HFF-Myc (cell line): ENCODE data around the gene SYT7.

ENCODE experiments used
- DNase-seq: peaks from one replicate; pipeline ENCODE4 v3.0.0-alpha.2; 2011; ENCODE audit warnings: low read depth; ENCODE audit errors: extremely low read depth
- H3K4me3 ChIP-seq: replicated peaks from 2 replicates; pipeline ENCODE4 v1.5.1; 2011; ENCODE audit warnings: low read depth, mild to moderate bottlenecking, control low read depth, low read length
- TF ChIP-seq, protein P1 (sequence below): IDR thresholded peaks from 2 replicates; pipeline ENCODE4 v1.5.1; 2012; ENCODE audit warnings: mild to moderate bottlenecking, low read depth, low read length, control low read depth; ENCODE audit errors: missing control alignments

SYT7 gene

GRCh38 chr11:61494381-61494961, 86.4 kb downstream of the SYT7 start:
- TF ChIP-seq, protein P1, sequence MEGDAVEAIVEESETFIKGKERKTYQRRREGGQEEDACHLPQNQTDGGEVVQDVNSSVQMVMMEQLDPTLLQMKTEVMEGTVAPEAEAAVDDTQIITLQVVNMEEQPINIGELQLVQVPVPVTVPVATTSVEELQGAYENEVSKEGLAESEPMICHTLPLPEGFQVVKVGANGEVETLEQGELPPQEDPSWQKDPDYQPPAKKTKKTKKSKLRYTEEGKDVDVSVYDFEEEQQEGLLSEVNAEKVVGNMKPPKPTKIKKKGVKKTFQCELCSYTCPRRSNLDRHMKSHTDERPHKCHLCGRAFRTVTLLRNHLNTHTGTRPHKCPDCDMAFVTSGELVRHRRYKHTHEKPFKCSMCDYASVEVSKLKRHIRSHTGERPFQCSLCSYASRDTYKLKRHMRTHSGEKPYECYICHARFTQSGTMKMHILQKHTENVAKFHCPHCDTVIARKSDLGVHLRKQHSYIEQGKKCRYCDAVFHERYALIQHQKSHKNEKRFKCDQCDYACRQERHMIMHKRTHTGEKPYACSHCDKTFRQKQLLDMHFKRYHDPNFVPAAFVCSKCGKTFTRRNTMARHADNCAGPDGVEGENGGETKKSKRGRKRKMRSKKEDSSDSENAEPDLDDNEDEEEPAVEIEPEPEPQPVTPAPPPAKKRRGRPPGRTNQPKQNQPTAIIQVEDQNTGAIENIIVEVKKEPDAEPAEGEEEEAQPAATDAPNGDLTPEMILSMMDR = no peak
- no peak for DNase-seq
- H3K4me3 ChIP-seq = no peak overlapping the region

- TF ChIP-seq, protein P1 = no peak
- H3K4me3 ChIP-seq = no peak overlapping the region
- DNase-seq = no peak
Measured at GRCh38 chr11:61491736-61492395, 89.0 kb downstream of the SYT7 start.

DNA sequence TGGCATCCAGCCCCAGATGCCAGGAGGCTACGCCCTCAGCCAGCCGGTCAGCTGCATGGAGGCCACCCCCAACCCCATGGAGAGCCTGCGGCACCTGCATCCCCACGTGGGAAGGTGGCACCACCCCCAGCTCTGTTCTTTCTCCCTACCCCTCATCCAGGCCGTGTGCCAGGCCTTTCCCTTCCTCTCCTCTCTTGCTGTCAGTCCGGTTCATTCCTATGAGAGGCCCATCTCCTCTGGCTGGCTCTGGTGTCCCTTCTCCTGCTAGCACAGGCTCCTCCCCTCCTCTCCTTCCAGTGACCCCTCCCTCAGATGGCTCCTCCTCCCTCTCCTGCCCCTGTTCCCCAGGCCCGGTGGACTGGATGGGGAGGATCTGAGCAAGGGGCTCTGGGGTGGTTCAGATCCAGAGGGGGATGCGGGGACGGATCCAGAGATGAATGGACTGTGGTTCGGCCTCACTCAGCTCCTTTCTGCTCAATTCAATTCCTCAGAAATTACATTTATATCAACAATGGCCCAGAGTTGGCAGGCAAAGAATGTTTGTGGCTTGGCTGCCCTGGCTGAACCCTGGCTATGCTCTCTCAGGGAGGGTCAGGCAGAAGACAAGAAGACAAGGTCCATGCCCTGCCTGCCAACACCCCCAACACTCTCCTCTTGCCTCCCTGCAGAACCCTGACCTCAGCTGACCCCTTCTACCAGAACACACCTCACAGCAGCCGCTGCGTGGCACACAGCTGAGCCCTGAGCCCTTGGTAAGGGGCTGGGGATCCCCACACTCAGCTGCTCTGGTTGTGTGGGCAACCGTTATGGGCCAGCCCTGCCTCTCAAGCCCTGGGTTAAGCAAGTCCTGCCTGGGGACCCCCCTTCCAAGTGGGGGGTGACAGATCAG, 90.8 kb downstream of the SYT7 start:
- TF ChIP-seq, protein P1 = no peak
- DNase-seq = no peak
- H3K4me3 ChIP-seq = no peak overlapping the region

DNA sequence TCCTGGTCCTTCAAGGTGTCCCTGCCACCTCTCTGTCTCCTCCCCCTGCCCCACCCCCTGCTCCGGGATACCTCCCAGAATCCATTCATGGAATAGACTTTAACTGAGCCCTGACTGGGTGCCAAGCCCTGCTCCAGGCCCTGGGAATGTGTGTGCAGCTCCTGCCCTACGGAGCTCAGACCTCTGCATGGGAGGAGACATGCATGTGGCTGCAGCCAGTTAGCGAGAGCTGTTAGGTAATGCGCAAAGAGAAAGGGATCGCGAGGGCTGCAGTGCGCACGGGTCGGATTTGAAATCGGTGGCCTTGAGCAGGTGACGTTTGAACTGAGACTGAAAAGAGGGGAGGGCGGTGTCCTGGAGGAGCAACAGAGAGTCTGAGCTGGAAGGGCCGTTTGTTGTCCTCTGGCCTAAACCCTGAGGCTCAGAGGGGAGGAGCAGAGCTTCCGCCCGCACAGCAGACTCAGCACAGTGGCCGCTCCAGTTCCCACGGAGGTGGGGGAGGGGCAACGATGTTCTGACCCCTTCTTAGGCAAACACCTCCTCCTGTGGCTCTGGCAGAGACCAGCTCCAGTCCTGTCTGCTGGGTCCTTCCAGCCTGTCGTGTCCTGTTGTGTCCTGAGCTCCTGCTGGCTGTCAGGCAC, 92.1 kb downstream of the SYT7 start:
- TF ChIP-seq, protein P1 = no peak
- no peak overlapping the region for H3K4me3 ChIP-seq
- DNase-seq = no peak

GRCh38 chr11:61487342-61488025, 93.4 kb downstream of the SYT7 start:
- TF ChIP-seq, protein P1 = no peak
- no peak overlapping the region for H3K4me3 ChIP-seq
- DNase-seq = no peak

GRCh38 chr11:61486779-61487178, 94.1 kb downstream of the SYT7 start:
- TF ChIP-seq, protein P1 = no peak
- H3K4me3 ChIP-seq = no peak overlapping the region
- no peak for DNase-seq
